ENCODE results near the gene SYNE1.

The SYNE1 gene

GRCh38 chr6:152117156-152118133 lies 519.7 kb downstream of the SYNE1 start:
- H3K9me3 ChIP-seq (ENCODE audit: control insufficient read depth, insufficient read depth, low read length) = no peaks in the 10 kb centered on the region
- no peak overlapping the region for H3K9ac ChIP-seq (ENCODE audit: low read depth, low read length)
- no peaks in the 10 kb centered on the region for H3K36me3 ChIP-seq (ENCODE audit: control insufficient read depth, insufficient read depth, low read length)
- H3K27ac ChIP-seq (ENCODE audit: low read depth, low read length) = no peak overlapping the region
- no peaks in the 10 kb centered on the region for H3K4me1 ChIP-seq (ENCODE audit: control insufficient read depth, insufficient read depth, low read length)
- H3K27me3 ChIP-seq (ENCODE audit: control insufficient read depth, insufficient read depth, low read length) = no peaks in the 10 kb centered on the region
- no peak overlapping the region for H3K4me3 ChIP-seq (ENCODE audit: low read depth, low read length)

- no peaks in the 10 kb centered on the region for H3K9me3 ChIP-seq (ENCODE audit: control insufficient read depth, insufficient read depth, low read length)
- no peaks in the 10 kb centered on the region for H3K27me3 ChIP-seq (ENCODE audit: control insufficient read depth, insufficient read depth, low read length)
- no peak overlapping the region for H3K9ac ChIP-seq (ENCODE audit: low read depth, low read length)
- no peak overlapping the region for H3K4me3 ChIP-seq (ENCODE audit: low read depth, low read length)
- no peaks in the 10 kb centered on the region for H3K4me1 ChIP-seq (ENCODE audit: control insufficient read depth, insufficient read depth, low read length)
- H3K36me3 ChIP-seq (ENCODE audit: control insufficient read depth, insufficient read depth, low read length) = no peaks in the 10 kb centered on the region
- H3K27ac ChIP-seq (ENCODE audit: low read depth, low read length) = no peak overlapping the region
Measured at GRCh38 chr6:152112491-152113261, 524.5 kb downstream of the SYNE1 start.

- Histone ChIP-seq H3K4me3 (ENCODE audit: low read depth, low read length) (no peak overlapping the region), H3K36me3 (ENCODE audit: control insufficient read depth, insufficient read depth, low read length) (no peaks in the 10 kb centered on the region), H3K9ac (ENCODE audit: low read depth, low read length) (no peak overlapping the region), H3K9me3 (ENCODE audit: control insufficient read depth, insufficient read depth, low read length) (no peaks in the 10 kb centered on the region), H3K27me3 (ENCODE audit: control insufficient read depth, insufficient read depth, low read length) (no peaks in the 10 kb centered on the region), H3K27ac (ENCODE audit: low read depth, low read length) (no peak overlapping the region), H3K4me1 (ENCODE audit: control insufficient read depth, insufficient read depth, low read length) (no peaks in the 10 kb centered on the region)
Measured at GRCh38 chr6:152110886-152111820, 526.0 kb downstream of the SYNE1 start.

DNA sequence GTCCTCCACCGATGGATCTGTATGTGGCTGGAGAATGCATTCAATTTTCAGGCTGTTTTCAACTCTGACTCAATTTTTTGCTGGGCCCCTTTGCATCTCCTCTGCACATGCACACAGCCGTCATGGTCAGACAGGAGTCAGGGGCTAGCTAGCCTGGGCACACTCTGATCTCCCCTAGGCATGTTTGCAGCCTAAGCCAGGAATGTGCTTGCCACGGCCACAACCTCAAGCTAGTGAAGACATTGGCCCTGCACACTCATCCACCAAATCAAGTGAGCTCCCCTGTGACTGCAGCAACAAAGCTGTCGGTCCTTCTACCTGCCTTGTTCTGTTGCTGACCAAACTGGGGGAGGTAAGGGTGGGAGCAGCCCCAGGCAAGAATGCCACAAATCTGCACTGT lies 529.2 kb downstream of the SYNE1 start:
- no peaks in the 10 kb centered on the region for H3K9me3 ChIP-seq (ENCODE audit: control insufficient read depth, insufficient read depth, low read length)
- no peaks in the 10 kb centered on the region for H3K27me3 ChIP-seq (ENCODE audit: control insufficient read depth, insufficient read depth, low read length)
- no peak overlapping the region for H3K4me3 ChIP-seq (ENCODE audit: low read depth, low read length)
- no peak overlapping the region for H3K27ac ChIP-seq (ENCODE audit: low read depth, low read length)
- H3K36me3 ChIP-seq (ENCODE audit: control insufficient read depth, insufficient read depth, low read length) = no peaks in the 10 kb centered on the region
- H3K9ac ChIP-seq (ENCODE audit: low read depth, low read length) = no peak overlapping the region
- H3K4me1 ChIP-seq (ENCODE audit: control insufficient read depth, insufficient read depth, low read length) = no peaks in the 10 kb centered on the region

DNA sequence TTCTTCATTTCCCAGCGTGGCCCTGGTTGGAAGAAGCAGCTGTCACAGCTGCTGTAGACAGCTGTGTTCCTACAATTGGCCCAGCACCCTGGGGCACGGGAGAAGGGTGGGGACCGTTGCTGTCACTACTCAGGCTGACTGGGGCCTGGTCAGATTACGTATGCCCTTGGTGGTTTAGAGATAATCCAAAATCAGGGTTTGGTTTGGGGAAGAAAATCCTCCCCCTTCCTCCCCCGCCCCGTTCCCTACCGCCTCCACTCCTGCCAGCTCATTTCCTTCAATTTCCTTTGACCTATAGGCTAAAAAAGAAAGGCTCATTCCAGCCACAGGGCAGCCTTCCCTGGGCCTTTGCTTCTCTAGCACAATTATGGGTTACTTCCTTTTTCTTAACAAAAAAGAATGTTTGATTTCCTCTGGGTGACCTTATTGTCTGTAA lies 537.0 kb downstream of the SYNE1 start:
- Histone ChIP-seq H3K27ac (ENCODE audit: low read depth, low read length) (no peak overlapping the region), H3K4me1 (ENCODE audit: control insufficient read depth, insufficient read depth, low read length) (peaks cover 4% of the 10 kb centered on the region; the same call in 1 of the 2 replicates), H3K9me3 (ENCODE audit: control insufficient read depth, insufficient read depth, low read length) (no peaks in the 10 kb centered on the region), H3K36me3 (ENCODE audit: control insufficient read depth, insufficient read depth, low read length) (no peaks in the 10 kb centered on the region), H3K27me3 (ENCODE audit: control insufficient read depth, insufficient read depth, low read length) (no peaks in the 10 kb centered on the region), H3K9ac (ENCODE audit: low read depth, low read length) (no peak overlapping the region), H3K4me3 (ENCODE audit: low read depth, low read length) (no peak overlapping the region)

- H3K4me1 ChIP-seq (ENCODE audit: control insufficient read depth, insufficient read depth, low read length) = peaks cover 4% of the 10 kb centered on the region; the same call in 1 of the 2 replicates
- no peaks in the 10 kb centered on the region for H3K27me3 ChIP-seq (ENCODE audit: control insufficient read depth, insufficient read depth, low read length)
- H3K9me3 ChIP-seq (ENCODE audit: control insufficient read depth, insufficient read depth, low read length) = no peaks in the 10 kb centered on the region
- H3K36me3 ChIP-seq (ENCODE audit: control insufficient read depth, insufficient read depth, low read length) = no peaks in the 10 kb centered on the region
- no peak overlapping the region for H3K4me3 ChIP-seq (ENCODE audit: low read depth, low read length)
- no peak overlapping the region for H3K9ac ChIP-seq (ENCODE audit: low read depth, low read length)
- no peak overlapping the region for H3K27ac ChIP-seq (ENCODE audit: low read depth, low read length)
Measured at GRCh38 chr6:152099446-152100182, 537.5 kb downstream of the SYNE1 start.

GRCh38 chr6:152098683-152099082 lies 538.5 kb downstream of the SYNE1 start:
- Histone ChIP-seq H3K27me3 (ENCODE audit: control insufficient read depth, insufficient read depth, low read length) (no peaks in the 10 kb centered on the region), H3K36me3 (ENCODE audit: control insufficient read depth, insufficient read depth, low read length) (no peaks in the 10 kb centered on the region), H3K9me3 (ENCODE audit: control insufficient read depth, insufficient read depth, low read length) (no peaks in the 10 kb centered on the region), H3K4me1 (ENCODE audit: control insufficient read depth, insufficient read depth, low read length) (peaks cover 4% of the 10 kb centered on the region; the same call in 1 of the 2 replicates), H3K27ac (ENCODE audit: low read depth, low read length) (no peak overlapping the region), H3K9ac (ENCODE audit: low read depth, low read length) (no peak overlapping the region), H3K4me3 (ENCODE audit: low read depth, low read length) (no peak overlapping the region)

GRCh38 chr6:152096863-152097496 lies 540.2 kb downstream of the SYNE1 start:
- Histone ChIP-seq H3K9me3 (ENCODE audit: control insufficient read depth, insufficient read depth, low read length) (no peaks in the 10 kb centered on the region), H3K4me3 (ENCODE audit: low read depth, low read length) (no peak overlapping the region), H3K27me3 (ENCODE audit: control insufficient read depth, insufficient read depth, low read length) (no peaks in the 10 kb centered on the region), H3K9ac (ENCODE audit: low read depth, low read length) (no peak overlapping the region), H3K27ac (ENCODE audit: low read depth, low read length) (no peak overlapping the region), H3K36me3 (ENCODE audit: control insufficient read depth, insufficient read depth, low read length) (no peaks in the 10 kb centered on the region), H3K4me1 (ENCODE audit: control insufficient read depth, insufficient read depth, low read length) (peaks cover 4% of the 10 kb centered on the region; the same call in 1 of the 2 replicates)

- H3K27me3 ChIP-seq (ENCODE audit: control insufficient read depth, insufficient read depth, low read length) = no peaks in the 10 kb centered on the region
- no peaks in the 10 kb centered on the region for H3K4me1 ChIP-seq (ENCODE audit: control insufficient read depth, insufficient read depth, low read length)
- H3K4me3 ChIP-seq (ENCODE audit: low read depth, low read length) = no peak overlapping the region
- no peak overlapping the region for H3K9ac ChIP-seq (ENCODE audit: low read depth, low read length)
- no peak overlapping the region for H3K27ac ChIP-seq (ENCODE audit: low read depth, low read length)
- H3K9me3 ChIP-seq (ENCODE audit: control insufficient read depth, insufficient read depth, low read length) = no peaks in the 10 kb centered on the region
- no peaks in the 10 kb centered on the region for H3K36me3 ChIP-seq (ENCODE audit: control insufficient read depth, insufficient read depth, low read length)
Measured at GRCh38 chr6:152094992-152095592, 542.1 kb downstream of the SYNE1 start.
